HepG2 (cell line): Measurements from ENCODE around the gene EGLN2.
"Not testable (repeated sequence)": the region's sequence is repeated elsewhere in the genome, so short reads cannot be mapped to it uniquely, and the experiment has no call there.

Source experiments
- EP300 ChIP-seq, 3 experiments: sonication (generic) in 1 of 3; formaldehyde crosslinking in 1 of 3; IDR thresholded peaks; 2 replicates each; pipeline versions ENCODE4 v1.5.1 to v1.6.1; 2011 to 2020; ENCODE audit warnings: low read depth in 2 of 3, low read length in 2 of 3, borderline replicate concordance in 1 of 3, improper control_type of control experiment in 1 of 3, mild to moderate bottlenecking in 1 of 3, missing genetic modification reagents in 1 of 3, moderate library complexity in 1 of 3
- EZH2 ChIP-seq: conservative IDR thresholded peaks from 2 replicates; pipeline ENCODE4 v1.6.1; 2012; ENCODE audit warnings: mild to moderate bottlenecking, low read depth, low read length, moderate library complexity
- FOXK2 ChIP-seq: fragments of 450-650 bp; IDR thresholded peaks from 2 replicates; pipeline ENCODE4 v1.6.1; 2016
- LBX2 ChIP-seq: sonication (generic); formaldehyde crosslinking; IDR thresholded peaks from 2 replicates; pipeline ENCODE4 v1.5.0; 2020; ENCODE audit warnings: missing genetic modification reagents, mild to moderate bottlenecking, borderline replicate concordance
- NFIC ChIP-seq: IDR thresholded peaks from 2 replicates; pipeline ENCODE4 v1.6.1; 2012; ENCODE audit warnings: mild to moderate bottlenecking, low read length, inconsistent platforms
- POLR2AphosphoS2 ChIP-seq: IDR thresholded peaks from 2 replicates; pipeline ENCODE4 v1.6.1; 2011; ENCODE audit warnings: low read depth, low read length, improper control_type of control experiment
- PRDM10 ChIP-seq: sonication (generic); formaldehyde crosslinking; IDR thresholded peaks from 2 replicates; pipeline ENCODE4 v1.4.0; 2020; ENCODE audit warnings: low read depth, missing genetic modification reagents
- REST ChIP-seq, 2 experiments: IDR thresholded peaks; 2 replicates each; pipeline ENCODE4 v1.6.1; 2011 to 2012; ENCODE audit warnings: low read length in 2 of 2, borderline replicate concordance in 1 of 2, low read depth in 1 of 2, mild to moderate bottlenecking in 1 of 2, moderate library complexity in 1 of 2
- ZBTB42 ChIP-seq: sonication (generic); formaldehyde crosslinking; IDR thresholded peaks from 2 replicates; pipeline ENCODE4 v1.5.0; 2020; ENCODE audit warnings: mild to moderate bottlenecking, missing genetic modification reagents
- ZNF317 ChIP-seq: sonication (generic); formaldehyde crosslinking; IDR thresholded peaks from 2 replicates; pipeline ENCODE4 v1.5.0; 2020; ENCODE audit warnings: mild to moderate bottlenecking, missing genetic modification reagents
- ZNF567 ChIP-seq: sonication (generic); formaldehyde crosslinking; IDR thresholded peaks from 2 replicates; pipeline ENCODE4 v1.8.1; 2023; ENCODE audit warnings: mild to moderate bottlenecking, missing genetic modification reagents, borderline replicate concordance
- ZNF776 ChIP-seq: sonication (generic); formaldehyde crosslinking; IDR thresholded peaks from 2 replicates; pipeline ENCODE4 v1.4.0; 2020; ENCODE audit warnings: mild to moderate bottlenecking, missing genetic modification reagents
- TF ChIP-seq, protein P1 (sequence below): sonication (generic); formaldehyde crosslinking; IDR thresholded peaks from 2 replicates; pipeline ENCODE4 v1.5.0; 2020; ENCODE audit warnings: mild to moderate bottlenecking, missing genetic modification reagents, moderate library complexity

- TF ChIP-seq ZNF567 (CRISPR knock-in tag); NFIC; EZH2; EP300 (IDR thresholded peaks at IDR 0.05; ENCODE audit: low read depth in 2 of 2, low read length in 2 of 2); EP300 (CRISPR knock-in tag; IDR thresholded peaks at IDR 0.05; ENCODE audit: borderline replicate concordance); REST (IDR thresholded peaks at IDR 0.05; ENCODE audit: borderline replicate concordance in 1 of 2, low read depth in 1 of 2, low read length in 2 of 2); FOXK2; ZNF317 (CRISPR knock-in tag); PRDM10; LBX2 (CRISPR knock-in tag); POLR2AphosphoS2; ZNF776; ZBTB42 (CRISPR knock-in tag): not testable (repeated sequence)
- TF ChIP-seq, protein P1, sequence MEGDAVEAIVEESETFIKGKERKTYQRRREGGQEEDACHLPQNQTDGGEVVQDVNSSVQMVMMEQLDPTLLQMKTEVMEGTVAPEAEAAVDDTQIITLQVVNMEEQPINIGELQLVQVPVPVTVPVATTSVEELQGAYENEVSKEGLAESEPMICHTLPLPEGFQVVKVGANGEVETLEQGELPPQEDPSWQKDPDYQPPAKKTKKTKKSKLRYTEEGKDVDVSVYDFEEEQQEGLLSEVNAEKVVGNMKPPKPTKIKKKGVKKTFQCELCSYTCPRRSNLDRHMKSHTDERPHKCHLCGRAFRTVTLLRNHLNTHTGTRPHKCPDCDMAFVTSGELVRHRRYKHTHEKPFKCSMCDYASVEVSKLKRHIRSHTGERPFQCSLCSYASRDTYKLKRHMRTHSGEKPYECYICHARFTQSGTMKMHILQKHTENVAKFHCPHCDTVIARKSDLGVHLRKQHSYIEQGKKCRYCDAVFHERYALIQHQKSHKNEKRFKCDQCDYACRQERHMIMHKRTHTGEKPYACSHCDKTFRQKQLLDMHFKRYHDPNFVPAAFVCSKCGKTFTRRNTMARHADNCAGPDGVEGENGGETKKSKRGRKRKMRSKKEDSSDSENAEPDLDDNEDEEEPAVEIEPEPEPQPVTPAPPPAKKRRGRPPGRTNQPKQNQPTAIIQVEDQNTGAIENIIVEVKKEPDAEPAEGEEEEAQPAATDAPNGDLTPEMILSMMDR (CRISPR knock-in tag), result not testable (repeated sequence)
These were observed 47.7 kb downstream of the EGLN2 start for GRCh38 chr19:40846722-40847121.
